Measurements from ENCODE around the gene TMPRSS2. TPM values are rescaled to one million over a fixed set of nuclear protein-coding genes. Genes with fewer than 3 reads are reported as not detected.

Gene TMPRSS2
- total and polyA plus RNA-seq, 7 donors, result 0.33 to 434 (median 34.4) TPM; not detected in 1

- intact Hi-C loops (cut with DNase I), result no loop called here
- Histone ChIP-seq H3K4me3 (no peak overlapping the region), H3K27me3 (no peaks in the 10 kb centered on the region), H3K4me1 (no peaks in the 10 kb centered on the region), H3K9me3 (no peaks in the 10 kb centered on the region), H3K27ac (no peak overlapping the region), H3K36me3 (peaks cover 6 to 80% (median 26%) of the 10 kb centered on the region in 4 donors)
- 58 to 85% methylated on average over 2 of the region's 2 CpGs for WGBS, 2 donors
- TF ChIP-seq POLR2AphosphoS5 (IDR thresholded peaks at IDR 0.05), result no peak
- TF ChIP-seq POLR2A (IDR thresholded peaks at IDR 0.05), result no peak
- no peak for TF ChIP-seq EP300 (IDR thresholded peaks at IDR 0.05)
- TF ChIP-seq, protein P1, sequence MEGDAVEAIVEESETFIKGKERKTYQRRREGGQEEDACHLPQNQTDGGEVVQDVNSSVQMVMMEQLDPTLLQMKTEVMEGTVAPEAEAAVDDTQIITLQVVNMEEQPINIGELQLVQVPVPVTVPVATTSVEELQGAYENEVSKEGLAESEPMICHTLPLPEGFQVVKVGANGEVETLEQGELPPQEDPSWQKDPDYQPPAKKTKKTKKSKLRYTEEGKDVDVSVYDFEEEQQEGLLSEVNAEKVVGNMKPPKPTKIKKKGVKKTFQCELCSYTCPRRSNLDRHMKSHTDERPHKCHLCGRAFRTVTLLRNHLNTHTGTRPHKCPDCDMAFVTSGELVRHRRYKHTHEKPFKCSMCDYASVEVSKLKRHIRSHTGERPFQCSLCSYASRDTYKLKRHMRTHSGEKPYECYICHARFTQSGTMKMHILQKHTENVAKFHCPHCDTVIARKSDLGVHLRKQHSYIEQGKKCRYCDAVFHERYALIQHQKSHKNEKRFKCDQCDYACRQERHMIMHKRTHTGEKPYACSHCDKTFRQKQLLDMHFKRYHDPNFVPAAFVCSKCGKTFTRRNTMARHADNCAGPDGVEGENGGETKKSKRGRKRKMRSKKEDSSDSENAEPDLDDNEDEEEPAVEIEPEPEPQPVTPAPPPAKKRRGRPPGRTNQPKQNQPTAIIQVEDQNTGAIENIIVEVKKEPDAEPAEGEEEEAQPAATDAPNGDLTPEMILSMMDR (IDR thresholded peaks at IDR 0.05), result no peak
- DNase-seq, result no peak
Measured at GRCh38 chr21:41433566-41433965, 74.4 kb downstream of the TMPRSS2 start.

- intact Hi-C loops (cut with DNase I), result no loop called here
- no peak overlapping the region for H3K4me3 ChIP-seq
- no peaks in the 10 kb centered on the region for H3K9me3 ChIP-seq
- no peak overlapping the region for H3K27ac ChIP-seq
- 30 to 58% methylated on average over 10 of the region's 10 CpGs for WGBS, 2 donors
- H3K36me3 ChIP-seq, result peaks cover 6 to 73% (median 26%) of the 10 kb centered on the region in 4 donors
- no peaks in the 10 kb centered on the region for H3K4me1 ChIP-seq
- no peaks in the 10 kb centered on the region for H3K27me3 ChIP-seq
- DNase-seq, result no peak
- TF ChIP-seq EP300 (IDR thresholded peaks at IDR 0.05) (no peak), POLR2AphosphoS5 (IDR thresholded peaks at IDR 0.05) (no peak), POLR2A (IDR thresholded peaks at IDR 0.05) (no peak)
- TF ChIP-seq, protein P1 (IDR thresholded peaks at IDR 0.05), result no peak
Measured at GRCh38 chr21:41432562-41433460, 75.1 kb downstream of the TMPRSS2 start.

- no peak for DNase-seq
- intact Hi-C loops (cut with DNase I), result no loop called here
- Histone ChIP-seq H3K9me3 (no peaks in the 10 kb centered on the region), H3K4me1 (peaks cover 0 to 6% (median under 1%) of the 10 kb centered on the region in 4 donors), H3K27ac (no peak overlapping the region), H3K27me3 (no peaks in the 10 kb centered on the region), H3K36me3 (peaks cover 6 to 64% (median 22%) of the 10 kb centered on the region in 4 donors), H3K4me3 (no peak overlapping the region)
- 75 to 91% methylated on average over 16 of the region's 16 CpGs for WGBS, 2 donors
- TF ChIP-seq POLR2A (IDR thresholded peaks at IDR 0.05) (no peak), POLR2AphosphoS5 (IDR thresholded peaks at IDR 0.05) (no peak), EP300 (IDR thresholded peaks at IDR 0.05) (no peak)
- TF ChIP-seq, protein P1 (IDR thresholded peaks at IDR 0.05), result no peak
Measured at GRCh38 chr21:41431788-41432548, 76.0 kb downstream of the TMPRSS2 start.

DNA sequence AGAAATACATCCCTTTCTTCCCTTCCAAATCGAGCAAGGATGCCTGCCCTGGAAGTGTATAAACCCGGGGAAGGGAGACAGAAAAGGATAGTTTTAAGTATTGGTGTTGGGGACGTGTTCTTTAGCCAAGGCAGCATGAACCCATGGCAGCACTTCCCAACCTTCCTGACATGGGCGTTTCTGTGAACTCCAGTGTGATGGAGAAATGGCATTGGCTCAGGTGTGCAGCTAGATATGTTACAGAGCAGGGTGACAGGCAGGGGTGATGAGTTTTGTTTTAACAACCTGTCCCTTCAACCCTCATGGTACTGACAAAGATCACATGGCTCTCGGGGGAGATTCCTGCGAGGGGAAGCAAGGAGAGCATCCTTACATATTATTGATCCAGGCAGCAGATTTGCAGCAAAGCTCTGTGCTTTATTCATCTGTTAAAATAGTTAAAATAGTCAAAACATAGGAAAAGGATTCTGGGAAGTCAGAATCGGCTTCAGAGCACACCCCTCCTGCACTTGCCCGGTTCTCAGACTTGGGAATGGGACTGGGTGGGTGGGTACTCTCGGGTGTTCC, 78.0 kb downstream of the TMPRSS2 start:
- peaks cover 0 to 16% (median 6%) of the 10 kb centered on the region in 4 donors for H3K4me1 ChIP-seq
- peaks cover 6 to 45% (median 12%) of the 10 kb centered on the region in 4 donors for H3K36me3 ChIP-seq
- intact Hi-C loops (cut with DNase I), result loop anchor here (5.0 to 10.0 kb wide), 2 partner anchors 263 to 805 kb away; partner anchors contain the start of gene BACE2
- no peak for DNase-seq
- no peak overlapping the region for H3K27ac ChIP-seq
- 90% methylated on average over 9 of the region's 9 CpGs for WGBS, 2 donors
- no peak overlapping the region for H3K4me3 ChIP-seq
- no peak for TF ChIP-seq POLR2AphosphoS5 (IDR thresholded peaks at IDR 0.05)
- TF ChIP-seq, protein P1 (IDR thresholded peaks at IDR 0.05), result no peak
- no peak for TF ChIP-seq POLR2A (IDR thresholded peaks at IDR 0.05)
- no peak for TF ChIP-seq EP300 (IDR thresholded peaks at IDR 0.05)
- H3K27me3 ChIP-seq, result no peaks in the 10 kb centered on the region
- no peaks in the 10 kb centered on the region for H3K9me3 ChIP-seq

All from sigmoid colon (tissue), 7 donors.